Endothelial cell of umbilical vein (primary cell): Measurements from ENCODE around the gene CRELD1. TPM values are rescaled to one million over a fixed set of nuclear protein-coding genes. Genes with fewer than 3 reads are reported as not detected.

ENCODE experiments used
- BruUV-seq: library from RNA; stranded (reverse); fragments of 400-500 nt; replicated peaks from 2 replicates; lab custom pipeline; 2021; lab: Mats Ljungman, UMichigan
- CTCF ChIA-PET: fragments of 300-600, 350-600 bp; sonication (Branson Sonifier 250); formaldehyde crosslinking; loops from one replicate; lab custom pipeline; 2021; ENCODE audit warnings: antibody characterized with exemption, inconsistent platforms; lab: Charles Lee
- POLR2A ChIA-PET: fragments of 300-600, 350-600 bp; sonication (Branson Sonifier 250); formaldehyde crosslinking; loops from one replicate; lab custom pipeline; 2021; ENCODE audit warnings: antibody characterized with exemption, inconsistent platforms; lab: Charles Lee
- DNase-seq: peaks from one replicate; pipeline ENCODE4 v3.0.0-alpha.2; 2011; ENCODE audit warnings: low read depth, low spot score
- FAIRE-seq: peaks from 2 replicates; lab custom pipeline; 2011; peaks lifted over from hg19 to GRCh38; lab: Jason Lieb, UNC
- H2AFZ ChIP-seq: 2 replicates; pipeline ENCODE4 v1.6.0; 2012; ENCODE audit warnings: low read depth, low read length, control low read depth, inconsistent platforms
- H3K27ac ChIP-seq: 2 replicates; pipeline ENCODE4 v1.5.1; 2011; ENCODE audit warnings: low read depth, mild to moderate bottlenecking, control low read depth, low read length, moderate library complexity; ENCODE audit not compliant: insufficient read depth
- H3K27me3 ChIP-seq, 2 experiments: 2 replicates each; pipeline versions ENCODE4 v1.6.0 to v1.6.1; 2011; ENCODE audit warnings: low read length in 2 of 2, mixed read lengths in 1 of 2; ENCODE audit not compliant: control insufficient read depth in 2 of 2, insufficient read depth in 2 of 2
- H3K36me3 ChIP-seq, 2 experiments: 2 replicates in 1 of 2; 3 replicates in 1 of 2; pipeline ENCODE4 v1.5.1; 2011; ENCODE audit warnings: low read length in 2 of 2, mild to moderate bottlenecking in 1 of 2, moderate library complexity in 1 of 2; ENCODE audit not compliant: control insufficient read depth in 2 of 2, insufficient read depth in 2 of 2; ENCODE audit errors: extremely low read depth in 1 of 2
- H3K4me1 ChIP-seq: 3 replicates; pipeline ENCODE4 v1.5.1; 2011; ENCODE audit warnings: mild to moderate bottlenecking, low read length; ENCODE audit not compliant: control insufficient read depth, insufficient read depth; ENCODE audit errors: extremely low read depth
- H3K4me2 ChIP-seq: 2 replicates; pipeline ENCODE4 v1.6.1; 2011; ENCODE audit warnings: low read length, control low read depth, mixed read lengths; ENCODE audit not compliant: insufficient read depth
- H3K4me3 ChIP-seq, 3 experiments: fragments of 200-600 bp in 1 of 3; sonication (generic), shearing (Covaris generic) in 1 of 3; replicated peaks in 1 of 3; 2 replicates each; pipeline ENCODE4 v1.5.1; 2011 to 2016; ENCODE audit warnings: control low read depth in 3 of 3, low read length in 3 of 3, mild to moderate bottlenecking in 2 of 3, inconsistent platforms in 1 of 3, low read depth in 1 of 3, moderate library complexity in 1 of 3; ENCODE audit not compliant: insufficient read depth in 1 of 3
- H3K79me2 ChIP-seq: 2 replicates; pipeline ENCODE4 v1.6.0; 2012; ENCODE audit warnings: low read length, inconsistent platforms; ENCODE audit not compliant: control insufficient read depth, insufficient read depth
- H3K9ac ChIP-seq: replicated peaks from 2 replicates; pipeline ENCODE3; 2011; ENCODE audit warnings: low read length, control low read depth; ENCODE audit not compliant: insufficient read depth; ENCODE audit errors: extremely low read depth
- H3K9me1 ChIP-seq: replicated peaks from 3 replicates; pipeline ENCODE4 v1.6.0; 2011; ENCODE audit warnings: mild to moderate bottlenecking, low read length; ENCODE audit not compliant: control insufficient read depth, insufficient read depth; ENCODE audit errors: extremely low read depth
- H3K9me3 ChIP-seq: replicated peaks from 2 replicates; pipeline ENCODE4 v1.5.1; 2012; ENCODE audit warnings: low read length, inconsistent platforms; ENCODE audit not compliant: control insufficient read depth, insufficient read depth
- H4K20me1 ChIP-seq: replicated peaks from 2 replicates; pipeline ENCODE3; 2011; ENCODE audit warnings: mild to moderate bottlenecking, low read length; ENCODE audit not compliant: control insufficient read depth, insufficient read depth; ENCODE audit errors: extremely low read depth
- EZH2 ChIP-seq: IDR thresholded peaks from 2 replicates; pipeline ENCODE4 v1.6.1; 2012; ENCODE audit warnings: borderline replicate concordance, low read depth, mild to moderate bottlenecking, moderate library complexity, low read length, inconsistent platforms; ENCODE audit not compliant: severe bottlenecking
- FOS ChIP-seq: IDR thresholded peaks from 2 replicates; pipeline ENCODE4 v1.6.1; 2011; ENCODE audit warnings: mild to moderate bottlenecking, low read length, moderate library complexity, borderline replicate concordance; ENCODE audit not compliant: insufficient read depth
- GATA2 ChIP-seq: IDR thresholded peaks from 2 replicates; pipeline ENCODE4 v1.7.0; 2011; ENCODE audit warnings: low read depth, mild to moderate bottlenecking, moderate library complexity, mixed read lengths, low read length; ENCODE audit not compliant: insufficient read length, insufficient read depth
- JUN ChIP-seq: IDR thresholded peaks from 2 replicates; pipeline ENCODE4 v1.6.1; 2011; ENCODE audit warnings: borderline replicate concordance, low read depth; ENCODE audit not compliant: insufficient read length, insufficient read depth
- MYC ChIP-seq: IDR thresholded peaks from one replicate; pipeline ENCODE4 v1.6.1; 2011; ENCODE audit warnings: mild to moderate bottlenecking, low read depth, low read length
- POLR2A ChIP-seq: IDR thresholded peaks from 2 replicates; pipeline ENCODE4 v1.6.1; 2012; ENCODE audit warnings: low read depth, mild to moderate bottlenecking, control low read depth, low read length
- POLR2AphosphoS5 ChIP-seq: IDR thresholded peaks from 2 replicates; pipeline ENCODE4 v1.6.1; 2012; ENCODE audit warnings: low read depth, mild to moderate bottlenecking, control low read depth, low read length, moderate library complexity; ENCODE audit not compliant: insufficient read depth
- dilution Hi-C: fragments of 300-500 bp; cut with MboI; formaldehyde crosslinking; loops from one replicate; pipeline ENCODE4 v1.15.0; 2019; ENCODE audit warnings: low sequenced_read_pairs; ENCODE audit not compliant: extremely low pct_ligation_motif_present
- intact Hi-C: fragments of 100-400 bp; cut with micrococcal nuclease; formaldehyde crosslinking; loops from one replicate; pipeline ENCODE4 v1.10.0; 2022
- polyA plus RNA-seq, 4 experiments: library from polyadenylated mRNA; depleted of rRNA in 3 of 4; stranded (reverse) in 3 of 4; unstranded in 1 of 4; fragments of >200 nt; gene quantifications; 2 replicates each; pipeline versions ENCODE4 v1.2.1 to v1.2.3, GENCODE V29; 2011 to 2012; ENCODE audit warnings: missing spikeins in 1 of 4
- total RNA-seq: library from RNA; stranded (reverse); gene quantifications from 2 replicates; pipeline ENCODE4 v1.2.3, GENCODE V29; 2021
- TF ChIP-seq, protein P1 (sequence below), 2 donors: IDR thresholded peaks; 1 replicate in 1 of 2; 2 replicates in 1 of 2; pipeline ENCODE4 v1.5.1; 2011; ENCODE audit warnings: low read length in 2 of 2, mild to moderate bottlenecking in 2 of 2, moderate library complexity in 2 of 2, control low read depth in 1 of 2, inconsistent platforms in 1 of 2, low read depth in 1 of 2; ENCODE audit not compliant: insufficient read depth in 1 of 2; ENCODE audit errors: extremely low read depth in 1 of 2
- TF ChIP-seq, protein P2 (sequence below): IDR thresholded peaks from 2 replicates; pipeline ENCODE4 v1.6.1; 2011; ENCODE audit not compliant: insufficient read depth, insufficient read length

The CRELD1 gene
- total and polyA plus RNA-seq, 2 donors (not counting 3 experiments of a cell fraction or from before 2014, with no cell fraction given), result 21.6 to 43.9 TPM

DNA sequence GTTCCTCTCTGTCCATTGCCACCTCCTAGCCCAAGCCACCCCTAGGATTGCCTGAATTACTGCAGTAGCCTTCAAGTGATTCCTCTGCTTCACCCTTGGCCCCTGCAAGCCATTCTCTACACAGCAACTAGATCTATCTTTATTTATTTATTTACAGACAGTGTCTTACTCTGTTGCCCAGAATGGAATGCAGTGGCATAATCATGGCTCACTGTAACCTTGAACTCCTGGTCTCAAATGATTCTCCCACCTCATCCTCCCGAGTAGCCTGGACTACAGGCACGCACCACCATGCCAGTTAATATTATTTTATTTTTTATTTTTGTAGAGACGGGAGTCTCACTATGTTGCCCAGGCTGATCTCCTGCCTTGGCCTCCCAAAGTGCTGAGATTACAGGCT, 45.1 kb upstream of the CRELD1 start:
- ChIA-PET POLR2A (no interaction called here), CTCF (no interaction called here)
- no peak overlapping the region for H2AFZ ChIP-seq
- no peak overlapping the region for H3K4me2 ChIP-seq
- H3K9ac ChIP-seq, result no peak overlapping the region
- dilution Hi-C loops, result no loop called here
- no peak overlapping the region for H3K27ac ChIP-seq
- no peaks in the 10 kb centered on the region for H4K20me1 ChIP-seq
- no peaks in the 10 kb centered on the region for H3K9me1 ChIP-seq
- BruUV-seq, result no TSS peak
- H3K4me1 ChIP-seq, result peaks cover 25% of the 10 kb centered on the region
- intact Hi-C loops, result no loop called here
- no peaks in the 10 kb centered on the region for H3K27me3 ChIP-seq
- TF ChIP-seq, protein P1, sequence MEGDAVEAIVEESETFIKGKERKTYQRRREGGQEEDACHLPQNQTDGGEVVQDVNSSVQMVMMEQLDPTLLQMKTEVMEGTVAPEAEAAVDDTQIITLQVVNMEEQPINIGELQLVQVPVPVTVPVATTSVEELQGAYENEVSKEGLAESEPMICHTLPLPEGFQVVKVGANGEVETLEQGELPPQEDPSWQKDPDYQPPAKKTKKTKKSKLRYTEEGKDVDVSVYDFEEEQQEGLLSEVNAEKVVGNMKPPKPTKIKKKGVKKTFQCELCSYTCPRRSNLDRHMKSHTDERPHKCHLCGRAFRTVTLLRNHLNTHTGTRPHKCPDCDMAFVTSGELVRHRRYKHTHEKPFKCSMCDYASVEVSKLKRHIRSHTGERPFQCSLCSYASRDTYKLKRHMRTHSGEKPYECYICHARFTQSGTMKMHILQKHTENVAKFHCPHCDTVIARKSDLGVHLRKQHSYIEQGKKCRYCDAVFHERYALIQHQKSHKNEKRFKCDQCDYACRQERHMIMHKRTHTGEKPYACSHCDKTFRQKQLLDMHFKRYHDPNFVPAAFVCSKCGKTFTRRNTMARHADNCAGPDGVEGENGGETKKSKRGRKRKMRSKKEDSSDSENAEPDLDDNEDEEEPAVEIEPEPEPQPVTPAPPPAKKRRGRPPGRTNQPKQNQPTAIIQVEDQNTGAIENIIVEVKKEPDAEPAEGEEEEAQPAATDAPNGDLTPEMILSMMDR (IDR thresholded peaks at IDR 0.05; ENCODE audit: extremely low read depth in 1 of 2, insufficient read depth in 1 of 2, low read depth in 1 of 2, low read length in 2 of 2), result no peak
- TF ChIP-seq GATA2, result no peak
- TF ChIP-seq POLR2A, result no peak
- no peak for TF ChIP-seq FOS
- TF ChIP-seq POLR2AphosphoS5, result no peak
- TF ChIP-seq EZH2, result no peak
- TF ChIP-seq MYC, result no peak
- TF ChIP-seq JUN, result no peak
- TF ChIP-seq, protein P2, sequence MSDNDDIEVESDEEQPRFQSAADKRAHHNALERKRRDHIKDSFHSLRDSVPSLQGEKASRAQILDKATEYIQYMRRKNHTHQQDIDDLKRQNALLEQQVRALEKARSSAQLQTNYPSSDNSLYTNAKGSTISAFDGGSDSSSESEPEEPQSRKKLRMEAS, result no peak
- no peak overlapping the region for H3K4me3 ChIP-seq
- FAIRE-seq, result no peak
- H3K79me2 ChIP-seq, result peaks cover 27% of the 10 kb centered on the region
- no peaks in the 10 kb centered on the region for H3K9me3 ChIP-seq
- H3K36me3 ChIP-seq, result peaks cover 4 to 7% of the 10 kb centered on the region in 2 experiments
- no peak for DNase-seq
